Omental fat pad (tissue), 4 donors: ENCODE results near the gene AFF3. TPM values are rescaled to one million over a fixed set of nuclear protein-coding genes. Genes with fewer than 3 reads are reported as not detected.
"Not testable (repeated sequence)": the region's sequence is repeated elsewhere in the genome, so short reads cannot be mapped to it uniquely, and the experiment has no call there.

Experiments used
- ATAC-seq: fragments of 150-250 bp; one replicate; pipeline ENCODE4 v1.9.1; 2016; ENCODE audit warnings: mild to moderate bottlenecking, moderate library complexity; ENCODE audit not compliant: low FRiP score
- DNase-seq: peaks from one replicate; pipeline ENCODE4 v3.0.0-alpha.2; 2019; ENCODE audit warnings: low spot score
- total RNA-seq, 4 donors: library from RNA; depleted of rRNA; stranded (reverse); fragments of >200 nt; gene quantifications; one replicate each; pipeline ENCODE4 v1.1.0, GENCODE V29; 2016
- TF ChIP-seq, protein P1 (sequence below), 3 donors: fragments of 450-650 bp; IDR thresholded peaks; one replicate each; pipeline ENCODE4 v1.5.1; 2016 to 2017; ENCODE audit warnings: antibody characterized with exemption in 3 of 3, mild to moderate bottlenecking in 3 of 3, moderate library complexity in 2 of 3

Gene AFF3
- total RNA-seq, 4 donors from 2014 or later, result 1.4 to 6.0 (median 2.7) TPM

DNA sequence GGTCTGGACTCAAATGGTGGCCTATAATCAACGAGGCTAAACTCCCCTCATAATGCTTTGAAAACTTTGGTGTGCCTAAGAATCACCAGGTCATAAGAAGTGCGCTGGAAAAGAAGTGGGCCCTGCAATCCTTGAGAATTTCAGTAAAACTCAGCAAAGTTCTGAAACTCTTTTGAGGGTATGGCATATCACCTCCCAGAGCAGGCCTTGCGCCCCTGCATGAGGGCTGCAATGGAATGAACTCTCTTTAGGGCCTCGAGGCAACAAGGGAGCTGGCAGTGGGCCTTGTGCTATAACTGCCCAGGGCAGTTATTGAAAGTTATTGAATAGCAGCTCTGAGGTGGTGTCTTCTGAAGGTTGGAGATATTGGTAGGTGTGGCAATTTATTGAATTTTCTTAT is 34.5 kb upstream of the AFF3 start:
- ATAC-seq (no peak), DNase-seq (no peak)
- TF ChIP-seq, protein P1, sequence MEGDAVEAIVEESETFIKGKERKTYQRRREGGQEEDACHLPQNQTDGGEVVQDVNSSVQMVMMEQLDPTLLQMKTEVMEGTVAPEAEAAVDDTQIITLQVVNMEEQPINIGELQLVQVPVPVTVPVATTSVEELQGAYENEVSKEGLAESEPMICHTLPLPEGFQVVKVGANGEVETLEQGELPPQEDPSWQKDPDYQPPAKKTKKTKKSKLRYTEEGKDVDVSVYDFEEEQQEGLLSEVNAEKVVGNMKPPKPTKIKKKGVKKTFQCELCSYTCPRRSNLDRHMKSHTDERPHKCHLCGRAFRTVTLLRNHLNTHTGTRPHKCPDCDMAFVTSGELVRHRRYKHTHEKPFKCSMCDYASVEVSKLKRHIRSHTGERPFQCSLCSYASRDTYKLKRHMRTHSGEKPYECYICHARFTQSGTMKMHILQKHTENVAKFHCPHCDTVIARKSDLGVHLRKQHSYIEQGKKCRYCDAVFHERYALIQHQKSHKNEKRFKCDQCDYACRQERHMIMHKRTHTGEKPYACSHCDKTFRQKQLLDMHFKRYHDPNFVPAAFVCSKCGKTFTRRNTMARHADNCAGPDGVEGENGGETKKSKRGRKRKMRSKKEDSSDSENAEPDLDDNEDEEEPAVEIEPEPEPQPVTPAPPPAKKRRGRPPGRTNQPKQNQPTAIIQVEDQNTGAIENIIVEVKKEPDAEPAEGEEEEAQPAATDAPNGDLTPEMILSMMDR (IDR thresholded peaks at IDR 0.05), result no peak

DNA sequence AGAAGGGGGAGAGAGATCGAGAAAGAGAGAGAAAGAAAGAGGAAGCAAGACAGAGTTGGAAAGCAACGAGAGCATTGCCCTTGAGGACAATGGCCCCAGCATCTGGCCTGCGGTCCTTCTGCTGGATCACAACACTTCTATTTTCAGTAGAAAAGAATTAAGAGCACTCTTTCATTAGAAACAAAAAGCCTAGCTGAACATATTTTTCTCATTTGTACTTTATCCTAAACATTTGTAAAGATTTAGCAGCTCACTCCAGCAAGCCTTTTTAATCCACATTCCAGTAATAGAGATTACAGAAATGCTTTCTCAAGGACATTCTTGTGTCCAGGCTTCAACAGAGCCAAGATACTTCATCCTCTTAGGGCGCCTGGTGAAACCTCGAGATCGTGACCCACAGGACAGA is 31.6 kb upstream of the AFF3 start:
- TF ChIP-seq, protein P1 (IDR thresholded peaks at IDR 0.05), result no peak
- ATAC-seq (no peak), DNase-seq (no peak)

DNA sequence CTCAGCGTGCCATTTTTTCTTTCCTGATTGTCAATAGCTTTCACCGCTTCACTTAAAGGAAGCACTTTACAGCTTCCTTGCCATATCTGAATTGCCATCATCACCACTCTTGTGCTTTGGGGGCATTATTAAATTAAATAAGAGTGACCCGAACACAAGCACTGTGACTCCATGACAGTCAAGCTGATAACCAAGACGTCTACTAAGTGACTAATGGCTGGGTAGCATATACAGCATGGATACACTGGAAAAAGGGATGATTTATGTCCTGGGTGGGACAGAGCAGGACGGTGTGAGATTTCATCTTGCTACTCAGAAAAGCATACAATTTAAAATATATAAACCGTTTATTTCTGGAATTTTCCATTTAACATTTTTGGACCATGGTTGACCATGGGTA is 24.3 kb upstream of the AFF3 start:
- DNase-seq, result no peak
- TF ChIP-seq, protein P1 (IDR thresholded peaks at IDR 0.05), result no peak
- no peak for ATAC-seq

DNA sequence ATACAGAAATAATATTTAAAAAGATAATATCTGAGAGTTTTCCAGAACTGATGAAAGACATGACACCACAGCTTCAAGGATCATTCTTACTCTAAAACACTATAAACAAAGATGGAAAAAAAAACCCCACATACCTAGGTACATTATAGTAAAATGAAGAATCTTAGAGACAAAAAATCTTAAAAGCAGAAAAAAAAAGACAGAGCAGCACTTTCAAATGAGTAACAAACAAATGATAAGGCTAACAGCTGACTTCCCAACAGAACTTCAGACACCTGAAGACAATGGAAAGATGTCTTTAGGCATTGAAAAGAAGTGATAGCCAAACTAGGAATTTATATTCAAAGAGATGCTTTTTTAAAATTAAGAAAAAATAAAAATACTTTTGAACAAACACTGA is 21.2 kb upstream of the AFF3 start:
- ATAC-seq (no peak), DNase-seq (no peak)
- TF ChIP-seq, protein P1 (IDR thresholded peaks at IDR 0.05), result no peak

DNA sequence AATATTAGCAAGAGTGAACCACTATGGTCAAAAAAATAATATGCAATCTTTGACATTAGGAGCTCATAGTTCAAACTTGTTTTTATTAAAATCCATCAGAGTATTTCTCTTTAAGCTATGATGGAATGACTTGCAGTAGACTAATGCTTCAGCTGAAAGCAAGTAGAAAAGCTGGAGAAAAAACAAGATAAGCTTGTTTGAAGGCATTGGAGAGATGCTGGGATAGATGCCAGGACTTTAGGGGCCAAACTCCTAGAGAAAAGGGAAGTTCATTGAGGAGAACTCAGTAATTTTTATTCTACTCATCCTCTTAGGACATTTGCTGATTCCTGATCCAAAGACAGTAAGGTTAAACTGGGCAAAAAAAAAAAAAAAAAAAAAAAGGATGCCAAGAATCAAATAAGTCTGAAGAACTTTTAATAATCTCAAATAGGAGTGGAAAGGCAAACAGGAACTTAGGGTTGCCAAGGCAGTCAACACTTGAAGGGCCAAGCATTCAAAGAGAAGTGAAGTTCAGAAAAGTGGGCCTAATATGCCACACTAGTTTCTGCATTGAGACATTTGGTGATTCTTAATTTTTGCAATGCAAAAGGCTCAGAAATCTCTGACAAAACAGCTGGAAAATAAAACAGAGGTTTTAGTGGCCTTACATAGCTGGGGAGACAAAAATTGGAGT is 19.7 kb upstream of the AFF3 start:
- TF ChIP-seq, protein P1 (IDR thresholded peaks at IDR 0.05), result no peak
- no peak for ATAC-seq

DNA sequence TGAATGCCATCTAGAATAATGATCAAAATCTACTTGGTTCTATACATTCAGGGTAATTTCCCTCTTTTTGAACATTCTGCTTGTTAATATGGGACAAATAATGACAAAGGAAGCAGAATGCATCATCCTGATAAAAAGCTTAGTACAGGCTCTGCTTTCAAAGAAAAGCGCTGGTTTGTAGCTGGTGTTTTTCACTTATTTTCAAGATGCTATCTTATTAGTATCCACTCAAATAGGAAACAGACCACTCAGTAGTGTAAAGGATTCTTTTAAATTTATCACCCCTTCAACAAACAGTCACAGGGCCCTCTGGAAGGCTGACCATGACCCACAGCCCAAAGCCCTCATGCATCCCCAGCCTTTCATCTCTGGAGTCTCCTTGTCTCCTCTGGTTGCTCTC is 18.0 kb upstream of the AFF3 start:
- ATAC-seq, result no peak
- TF ChIP-seq, protein P1 (IDR thresholded peaks at IDR 0.05), result no peak
- no peak for DNase-seq

More for the DNA sequence above, 19.7 kb upstream of the AFF3 start:
- no peak for DNase-seq

DNA sequence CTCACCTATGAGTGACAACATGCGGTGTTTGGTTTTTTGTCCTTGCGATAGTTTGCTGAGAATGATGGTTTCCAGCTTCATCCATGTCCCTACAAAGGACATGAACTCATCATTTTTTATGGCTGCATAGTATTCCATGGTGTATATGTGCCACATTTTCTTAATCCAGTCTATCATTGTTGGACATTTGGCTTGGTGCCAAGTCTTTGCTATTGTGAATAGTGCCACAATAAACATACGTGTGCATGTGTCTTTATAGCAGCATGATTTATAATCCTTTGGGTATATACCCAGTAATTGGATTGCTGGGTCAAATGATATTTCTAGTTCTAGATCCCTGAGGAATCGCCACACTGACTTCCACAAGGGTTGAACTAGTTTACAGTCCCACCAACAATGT is 9.4 kb upstream of the AFF3 start:
- DNase-seq, result not testable (repeated sequence)

More for the DNA sequence above, 9.4 kb upstream of the AFF3 start:
- not testable (repeated sequence) for ATAC-seq
